M059J (cell line): ENCODE results near the gene VAX1. TPM values are rescaled to one million over a fixed set of nuclear protein-coding genes. Genes with fewer than 3 reads are reported as not detected.
"Not testable (repeated sequence)": the region's sequence is repeated elsewhere in the genome, so short reads cannot be mapped to it uniquely, and the experiment has no call there.

ENCODE experiments used
- DNase-seq: peaks from one replicate; pipeline ENCODE4 v3.0.0-alpha.2; 2012; ENCODE audit warnings: low read depth
- total RNA-seq: library from RNA; depleted of rRNA; stranded (reverse); fragments of >200 nt; shearing (Covaris generic); gene quantifications from 2 replicates; pipeline ENCODE4 v1.2.3, GENCODE V29; 2014

VAX1 gene
- total RNA-seq, 1 experiment from 2014 or later: not detected

GRCh38 chr10:117134306-117135025 is 3.6 kb downstream of the VAX1 start:
- DNase-seq: no peak

- no peak for DNase-seq
Observed at GRCh38 chr10:117134056-117134305, 4.1 kb downstream of the VAX1 start.

GRCh38 chr10:117133273-117134055 is 4.6 kb downstream of the VAX1 start:
- DNase-seq: no peak

- no peak for DNase-seq
Observed at GRCh38 chr10:117132751-117133231, 5.3 kb downstream of the VAX1 start.

GRCh38 chr10:117131376-117132327 is 6.4 kb downstream of the VAX1 start:
- no peak for DNase-seq

GRCh38 chr10:117130862-117131375 is 7.2 kb downstream of the VAX1 start:
- DNase-seq: no peak

- DNase-seq: no peak
Observed at GRCh38 chr10:117130346-117130745, 7.7 kb downstream of the VAX1 start.

GRCh38 chr10:117126645-117127044 is 11.4 kb downstream of the VAX1 start:
- not testable (repeated sequence) for DNase-seq

GRCh38 chr10:117126034-117126433 is 12.0 kb downstream of the VAX1 start:
- DNase-seq: no peak

- DNase-seq: peak; percentile 1
Observed at GRCh38 chr10:117112220-117112619, 25.9 kb downstream of the VAX1 start.

GRCh38 chr10:117107238-117107637 is 30.8 kb downstream of the VAX1 start:
- DNase-seq: no peak

GRCh38 chr10:117096599-117097201 is 41.4 kb downstream of the VAX1 start:
- no peak for DNase-seq

- DNase-seq: no peak
Observed at GRCh38 chr10:117094856-117095255, 43.2 kb downstream of the VAX1 start.

- no peak for DNase-seq
Observed at GRCh38 chr10:117092386-117092785, 45.7 kb downstream of the VAX1 start.

- no peak for DNase-seq
Observed at GRCh38 chr10:117090834-117091233, 47.2 kb downstream of the VAX1 start.

- DNase-seq: no peak
Observed at GRCh38 chr10:117087521-117087920, 50.5 kb downstream of the VAX1 start.

- no peak for DNase-seq
Observed at GRCh38 chr10:117086546-117086945, 51.5 kb downstream of the VAX1 start.

GRCh38 chr10:117084421-117085246 is 53.4 kb downstream of the VAX1 start:
- DNase-seq: not testable (repeated sequence)
